Activated CD4-positive, alpha-beta T cell treated with anti-CD3 and anti-CD28 coated beads for 36 hours (primary cell): ENCODE results near the gene SDC1. TPM values are rescaled to one million over a fixed set of nuclear protein-coding genes. Genes with fewer than 3 reads are reported as not detected.
"Not testable (repeated sequence)": the region's sequence is repeated elsewhere in the genome, so short reads cannot be mapped to it uniquely, and the experiment has no call there.

Source experiments
- ATAC-seq: fragments of 200-7000 bp; cut with Tn5 transposase; one replicate; pipeline ENCODE4 v1.10.0; 2021; ENCODE audit warnings: mild to moderate bottlenecking, moderate library complexity
- CTCF ChIA-PET: fragments of 350-600 bp; sonication (Branson Sonifier 250); formaldehyde crosslinking; loops from one replicate; lab custom pipeline; 2021; ENCODE audit warnings: antibody characterized with exemption; lab: Charles Lee
- POLR2A ChIA-PET: fragments of 350-600 bp; sonication (Branson Sonifier 250); formaldehyde crosslinking; loops from one replicate; lab custom pipeline; 2021; ENCODE audit warnings: antibody characterized with exemption, inconsistent platforms; lab: Charles Lee
- DNase-seq: peaks from one replicate; pipeline ENCODE4 v3.0.0-alpha.2; 2020
- H3K27ac Mint-ChIP-seq: one replicate; pipeline ENCODE4 v1.8.0; 2021; ENCODE audit warnings: mixed read lengths
- H3K27me3 Mint-ChIP-seq: one replicate; pipeline ENCODE4 v1.8.0; 2021; ENCODE audit warnings: mixed read lengths
- H3K36me3 Mint-ChIP-seq: one replicate; pipeline ENCODE4 v1.8.0; 2021; ENCODE audit warnings: low read depth, mixed read lengths
- H3K4me1 Mint-ChIP-seq: one replicate; pipeline ENCODE4 v1.8.0; 2021; ENCODE audit warnings: mixed read lengths
- H3K4me3 Mint-ChIP-seq: one replicate; pipeline ENCODE4 v1.8.0; 2021; ENCODE audit warnings: mild to moderate bottlenecking, moderate library complexity, mixed read lengths
- H3K9me3 Mint-ChIP-seq: one replicate; pipeline ENCODE4 v1.8.0; 2021; ENCODE audit warnings: low read depth, mixed read lengths
- intact Hi-C, 2 experiments: fragments of 100-400 bp; cut with DNase I in 1 of 2; cut with micrococcal nuclease in 1 of 2; formaldehyde crosslinking; loops; one replicate each; pipeline versions ENCODE4 v1.14.2 to v1.15.1; 2022 to 2024; cut with DNase I, micrococcal nuclease
- total RNA-seq, 2 experiments: library from RNA; stranded (reverse); gene quantifications; one replicate each; pipeline ENCODE4 v1.2.3, GENCODE V29; 2021

The SDC1 gene
- total RNA-seq, 2 experiments from 2014 or later: 0.23 TPM; not detected in 1

GRCh38 chr2:20195016-20195411, 29.9 kb downstream of the SDC1 start:
- DNase-seq, H3K27me3 Mint-ChIP-seq, H3K4me3 Mint-ChIP-seq, ATAC-seq, intact Hi-C loops, H3K27ac Mint-ChIP-seq, H3K36me3 Mint-ChIP-seq, POLR2A ChIA-PET, H3K4me1 Mint-ChIP-seq, H3K9me3 Mint-ChIP-seq: not testable (repeated sequence)
- CTCF ChIA-PET: interaction anchor here (0.6 to 0.9 kb wide), 2 partner anchors 24 to 79 kb away, joined by 3 to 4 read pairs; no protein-coding TSS in a partner anchor

GRCh38 chr2:20194097-20195015, 30.6 kb downstream of the SDC1 start:
- no peak for DNase-seq
- no peak overlapping the region for H3K27ac Mint-ChIP-seq
- POLR2A ChIA-PET: no interaction called here
- intact Hi-C loops: no loop called here
- ATAC-seq: no peak
- no peaks in the 10 kb centered on the region for H3K4me1 Mint-ChIP-seq
- H3K27me3 Mint-ChIP-seq: no peaks in the 10 kb centered on the region
- H3K9me3 Mint-ChIP-seq: no peaks in the 10 kb centered on the region
- no peaks in the 10 kb centered on the region for H3K36me3 Mint-ChIP-seq
- CTCF ChIA-PET: interaction anchor here (0.6 to 0.9 kb wide), 2 partner anchors 23 to 80 kb away, joined by 3 to 4 read pairs; no protein-coding TSS in a partner anchor
- H3K4me3 Mint-ChIP-seq: no peak overlapping the region

GRCh38 chr2:20193185-20193584, 31.7 kb downstream of the SDC1 start:
- CTCF ChIA-PET: no interaction called here

GRCh38 chr2:20192781-20193180, 32.1 kb downstream of the SDC1 start:
- no peak overlapping the region for H3K4me3 Mint-ChIP-seq
- no peaks in the 10 kb centered on the region for H3K27me3 Mint-ChIP-seq
- H3K27ac Mint-ChIP-seq: no peak overlapping the region
- intact Hi-C loops: no loop called here
- H3K9me3 Mint-ChIP-seq: no peaks in the 10 kb centered on the region
- DNase-seq: no peak
- no peaks in the 10 kb centered on the region for H3K4me1 Mint-ChIP-seq
- CTCF ChIA-PET: interaction anchor here (0.8 kb wide), 1 partner anchor 449 kb away, joined by 3 read pairs; no protein-coding TSS in a partner anchor
- H3K36me3 Mint-ChIP-seq: no peaks in the 10 kb centered on the region
- no peak for ATAC-seq
- POLR2A ChIA-PET: interaction anchor here (0.6 kb wide), 1 partner anchor 191 kb away, joined by 6 read pairs; no protein-coding TSS in a partner anchor

More at GRCh38 chr2:20193185-20193584, 31.7 kb downstream of the SDC1 start:
- H3K27me3 Mint-ChIP-seq: no peaks in the 10 kb centered on the region
- H3K4me3 Mint-ChIP-seq: no peak overlapping the region
- POLR2A ChIA-PET: interaction anchor here (0.6 kb wide), 1 partner anchor 190 kb away, joined by 6 read pairs; no protein-coding TSS in a partner anchor
- ATAC-seq (no peak), DNase-seq (no peak)
- H3K4me1 Mint-ChIP-seq: no peaks in the 10 kb centered on the region
- no peaks in the 10 kb centered on the region for H3K36me3 Mint-ChIP-seq
- no peaks in the 10 kb centered on the region for H3K9me3 Mint-ChIP-seq
- H3K27ac Mint-ChIP-seq: no peak overlapping the region
- intact Hi-C loops: no loop called here

GRCh38 chr2:20191714-20192569, 33.0 kb downstream of the SDC1 start:
- H3K27me3 Mint-ChIP-seq: no peaks in the 10 kb centered on the region
- no peak overlapping the region for H3K4me3 Mint-ChIP-seq
- H3K9me3 Mint-ChIP-seq: no peaks in the 10 kb centered on the region
- no peak overlapping the region for H3K27ac Mint-ChIP-seq
- no peaks in the 10 kb centered on the region for H3K36me3 Mint-ChIP-seq
- DNase-seq (no peak), ATAC-seq (no peak)
- ChIA-PET POLR2A (no interaction called here), CTCF (interaction anchor here (0.7 to 0.8 kb wide), 2 partner anchors 450 to 620 kb away, joined by 3 read pairs; no protein-coding TSS in a partner anchor)
- no peaks in the 10 kb centered on the region for H3K4me1 Mint-ChIP-seq
- intact Hi-C loops: no loop called here

GRCh38 chr2:20190876-20191713, 33.8 kb downstream of the SDC1 start:
- intact Hi-C loops: no loop called here
- POLR2A ChIA-PET: no interaction called here
- Mint-ChIP-seq H3K36me3 (no peaks in the 10 kb centered on the region), H3K4me3 (no peak overlapping the region), H3K27ac (no peak overlapping the region), H3K27me3 (no peaks in the 10 kb centered on the region), H3K4me1 (no peaks in the 10 kb centered on the region), H3K9me3 (no peaks in the 10 kb centered on the region)
- no peak for ATAC-seq
- DNase-seq: no peak
- CTCF ChIA-PET: interaction anchor here (0.7 kb wide), 1 partner anchor 619 kb away, joined by 3 read pairs; no protein-coding TSS in a partner anchor

GRCh38 chr2:20190170-20190569, 34.8 kb downstream of the SDC1 start:
- H3K36me3 Mint-ChIP-seq: no peaks in the 10 kb centered on the region
- no peaks in the 10 kb centered on the region for H3K27me3 Mint-ChIP-seq
- H3K27ac Mint-ChIP-seq: no peak overlapping the region
- no peaks in the 10 kb centered on the region for H3K9me3 Mint-ChIP-seq
- ATAC-seq (no peak), DNase-seq (no peak)
- no peaks in the 10 kb centered on the region for H3K4me1 Mint-ChIP-seq
- H3K4me3 Mint-ChIP-seq: no peak overlapping the region
- ChIA-PET CTCF (no interaction called here), POLR2A (no interaction called here)
- intact Hi-C loops: no loop called here

- intact Hi-C loops: no loop called here
- H3K27ac Mint-ChIP-seq: no peak overlapping the region
- no peaks in the 10 kb centered on the region for H3K27me3 Mint-ChIP-seq
- no peaks in the 10 kb centered on the region for H3K9me3 Mint-ChIP-seq
- POLR2A ChIA-PET: no interaction called here
- no peaks in the 10 kb centered on the region for H3K36me3 Mint-ChIP-seq
- H3K4me1 Mint-ChIP-seq: no peaks in the 10 kb centered on the region
- no peak overlapping the region for H3K4me3 Mint-ChIP-seq
- CTCF ChIA-PET: no interaction called here
- DNase-seq: no peak
- no peak for ATAC-seq
These were observed 35.5 kb downstream of the SDC1 start for GRCh38 chr2:20189299-20189931.

- Mint-ChIP-seq H3K9me3 (no peaks in the 10 kb centered on the region), H3K27ac (no peak overlapping the region), H3K4me1 (no peaks in the 10 kb centered on the region), H3K27me3 (no peaks in the 10 kb centered on the region), H3K36me3 (no peaks in the 10 kb centered on the region), H3K4me3 (no peak overlapping the region)
- intact Hi-C loops: no loop called here
- CTCF ChIA-PET: no interaction called here
- ATAC-seq (no peak), DNase-seq (no peak)
- POLR2A ChIA-PET: no interaction called here
These were observed 36.1 kb downstream of the SDC1 start for GRCh38 chr2:20188851-20189250.

- Mint-ChIP-seq H3K27ac (no peak overlapping the region), H3K4me1 (no peaks in the 10 kb centered on the region), H3K36me3 (no peaks in the 10 kb centered on the region), H3K27me3 (peaks cover 2% of the 10 kb centered on the region), H3K4me3 (no peak overlapping the region), H3K9me3 (no peaks in the 10 kb centered on the region)
- ATAC-seq: no peak
- intact Hi-C loops: no loop called here
- POLR2A ChIA-PET: no interaction called here
- CTCF ChIA-PET: no interaction called here
- DNase-seq: no peak
These were observed 36.7 kb downstream of the SDC1 start for GRCh38 chr2:20188201-20188600.
